ENCODE data around the gene GPD1.

GRCh38 chr12:50074936-50075807 is 28.6 kb upstream of the GPD1 start:
- TF ChIP-seq EZH2 (IDR thresholded peaks at IDR 0.05) (no peak), POLR2AphosphoS5 (IDR thresholded peaks at IDR 0.05; ENCODE audit: borderline replicate concordance, low read depth, low read length) (no peak), FOXP2 (optimal IDR thresholded peaks at IDR 0.05; ENCODE audit: control extremely low read depth, extremely low read length, insufficient read depth) (no peak)

Data from SK-N-MC (cell line).